Thymus (tissue), 11 donors: ENCODE results near the gene CTNNA1. TPM values are rescaled to one million over a fixed set of nuclear protein-coding genes. Genes with fewer than 3 reads are reported as not detected.

ENCODE experiments used
- DNase-seq, 9 donors: peaks; one replicate each; pipeline ENCODE4 v3.0.0-alpha.2; 2013; ENCODE audit warnings: low spot score in 9 of 9, low read depth in 6 of 9, missing footprints in 1 of 9
- H3K27ac ChIP-seq, 2 donors: one replicate each; pipeline ENCODE4 v1.5.1; 2013; ENCODE audit warnings: control low read depth in 1 of 2, low read depth in 1 of 2, low read length in 1 of 2, mild to moderate bottlenecking in 1 of 2, moderate library complexity in 1 of 2
- H3K27me3 ChIP-seq, 2 donors: one replicate each; pipeline ENCODE4 v1.5.1; 2013; ENCODE audit warnings: low read length in 1 of 2; ENCODE audit not compliant: control insufficient read depth in 2 of 2, insufficient read depth in 1 of 2
- H3K36me3 ChIP-seq, 2 donors: one replicate each; pipeline ENCODE4 v1.5.1; 2013; ENCODE audit warnings: low read length in 1 of 2, mild to moderate bottlenecking in 1 of 2, moderate library complexity in 1 of 2; ENCODE audit not compliant: control insufficient read depth in 2 of 2, insufficient read depth in 2 of 2
- H3K4me1 ChIP-seq, 2 donors: one replicate each; pipeline ENCODE4 v1.5.1; 2013; ENCODE audit warnings: low read length in 2 of 2; ENCODE audit not compliant: control insufficient read depth in 2 of 2, insufficient read depth in 2 of 2
- H3K4me3 ChIP-seq, 2 donors: one replicate each; pipeline ENCODE4 v1.5.1; 2013; ENCODE audit warnings: low read length in 2 of 2, control low read depth in 1 of 2, mild to moderate bottlenecking in 1 of 2
- H3K9me3 ChIP-seq, 2 donors: one replicate each; pipeline ENCODE4 v1.5.1; 2013; ENCODE audit warnings: low read length in 1 of 2, mild to moderate bottlenecking in 1 of 2; ENCODE audit not compliant: control insufficient read depth in 2 of 2, insufficient read depth in 1 of 2
- WGBS: extraction: QIAGEN DNeasy Blood & Tissue Kit; methylation state at CpG from one replicate; pipeline ENCODE4 v1.1.7; 2013; 5-methylcytosine and 5-hydroxymethylcytosine counted together
- polyA plus RNA-seq: library from polyadenylated mRNA; stranded (reverse); fragments of 200-250 nt; gene quantifications from one replicate; pipeline ENCODE4 v1.2.3, GENCODE V29; 2013
- total RNA-seq: library from RNA; stranded (reverse); fragments of 120-200 nt; gene quantifications from one replicate; pipeline ENCODE4 v1.2.4, GENCODE V29; 2013
- donor health status: healthy.

CTNNA1 gene
- total and polyA plus RNA-seq, 2 donors: 53.4 to 67.1 TPM

- DNase-seq: no peak
- Histone ChIP-seq H3K27me3 (no peaks in the 10 kb centered on the region), H3K9me3 (no peaks in the 10 kb centered on the region), H3K4me1 (peaks cover 0 to 9% of the 10 kb centered on the region in 2 donors), H3K4me3 (no peak overlapping the region), H3K36me3 (no peaks in the 10 kb centered on the region), H3K27ac (no peak overlapping the region)
- WGBS: over 99% methylated on average over 10 of the region's 10 CpGs
These were observed 213.2 kb downstream of the CTNNA1 start for GRCh38 chr5:138966236-138966985.

- H3K27ac ChIP-seq: no peak overlapping the region
- H3K36me3 ChIP-seq: no peaks in the 10 kb centered on the region
- H3K4me1 ChIP-seq: peaks cover 0 to 9% of the 10 kb centered on the region in 2 donors
- DNase-seq: no peak
- 96% methylated on average over 10 of the region's 10 CpGs for WGBS
- H3K4me3 ChIP-seq: no peak overlapping the region
- H3K27me3 ChIP-seq: no peaks in the 10 kb centered on the region
- H3K9me3 ChIP-seq: no peaks in the 10 kb centered on the region
These were observed 214.7 kb downstream of the CTNNA1 start for GRCh38 chr5:138967791-138968448.

- no peak overlapping the region for H3K27ac ChIP-seq
- no peak for DNase-seq
- H3K9me3 ChIP-seq: no peaks in the 10 kb centered on the region
- no peaks in the 10 kb centered on the region for H3K36me3 ChIP-seq
- peaks cover 0 to 9% of the 10 kb centered on the region in 2 donors for H3K4me1 ChIP-seq
- WGBS: 98% methylated on average over 4 of the region's 4 CpGs
- no peak overlapping the region for H3K4me3 ChIP-seq
- no peaks in the 10 kb centered on the region for H3K27me3 ChIP-seq
These were observed 215.4 kb downstream of the CTNNA1 start for GRCh38 chr5:138968601-138969000.

GRCh38 chr5:138969323-138970002 is 216.2 kb downstream of the CTNNA1 start:
- WGBS: 98% methylated on average over 5 of the region's 5 CpGs
- DNase-seq: no peak

GRCh38 chr5:138972230-138972629 is 219.0 kb downstream of the CTNNA1 start:
- Histone ChIP-seq H3K27ac (no peak overlapping the region), H3K4me3 (no peak overlapping the region), H3K4me1 (peaks cover 2 to 4% of the 10 kb centered on the region in 2 donors), H3K9me3 (peaks cover 0 to 9% of the 10 kb centered on the region in 2 donors), H3K27me3 (no peaks in the 10 kb centered on the region), H3K36me3 (no peaks in the 10 kb centered on the region)
- no peak for DNase-seq
- WGBS: 100% methylated on average over 1 of the region's 1 CpG

More at GRCh38 chr5:138969323-138970002, 216.2 kb downstream of the CTNNA1 start:
- H3K27ac ChIP-seq: no peak overlapping the region
- H3K27me3 ChIP-seq: no peaks in the 10 kb centered on the region
- H3K4me3 ChIP-seq: no peak overlapping the region
- peaks cover 0 to 5% of the 10 kb centered on the region in 2 donors for H3K4me1 ChIP-seq
- peaks cover 0 to 4% of the 10 kb centered on the region in 2 donors for H3K9me3 ChIP-seq
- H3K36me3 ChIP-seq: no peaks in the 10 kb centered on the region

- peaks cover 2 to 4% of the 10 kb centered on the region in 2 donors for H3K4me1 ChIP-seq
- peaks cover 0 to 9% of the 10 kb centered on the region in 2 donors for H3K9me3 ChIP-seq
- no peak overlapping the region for H3K4me3 ChIP-seq
- DNase-seq: no peak
- H3K27me3 ChIP-seq: no peaks in the 10 kb centered on the region
- H3K36me3 ChIP-seq: no peaks in the 10 kb centered on the region
- no peak overlapping the region for H3K27ac ChIP-seq
- 98% methylated on average over 4 of the region's 4 CpGs for WGBS
These were observed 219.6 kb downstream of the CTNNA1 start for GRCh38 chr5:138972836-138973235.

- Histone ChIP-seq H3K27ac (peak overlapping the region in 1 of 2 donors; percentile 23), H3K4me1 (peaks cover 5 to 8% of the 10 kb centered on the region in 2 donors), H3K9me3 (peaks cover 0 to 9% of the 10 kb centered on the region in 2 donors), H3K27me3 (no peaks in the 10 kb centered on the region), H3K36me3 (no peaks in the 10 kb centered on the region), H3K4me3 (no peak overlapping the region)
- no peak for DNase-seq
- 95% methylated on average over 8 of the region's 8 CpGs for WGBS
These were observed 221.2 kb downstream of the CTNNA1 start for GRCh38 chr5:138974227-138975063.

GRCh38 chr5:138975098-138975847 is 222.0 kb downstream of the CTNNA1 start:
- Histone ChIP-seq H3K27ac (peak overlapping the region in 1 of 2 donors; percentile 23), H3K4me3 (no peak overlapping the region), H3K27me3 (no peaks in the 10 kb centered on the region), H3K36me3 (no peaks in the 10 kb centered on the region), H3K4me1 (peaks cover 12 to 16% of the 10 kb centered on the region in 2 donors), H3K9me3 (peaks cover 0 to 9% of the 10 kb centered on the region in 2 donors)
- 85% methylated on average over 10 of the region's 10 CpGs for WGBS
- no peak for DNase-seq
